ENCODE measurements around the gene MYOCD.

MYOCD gene

DNA sequence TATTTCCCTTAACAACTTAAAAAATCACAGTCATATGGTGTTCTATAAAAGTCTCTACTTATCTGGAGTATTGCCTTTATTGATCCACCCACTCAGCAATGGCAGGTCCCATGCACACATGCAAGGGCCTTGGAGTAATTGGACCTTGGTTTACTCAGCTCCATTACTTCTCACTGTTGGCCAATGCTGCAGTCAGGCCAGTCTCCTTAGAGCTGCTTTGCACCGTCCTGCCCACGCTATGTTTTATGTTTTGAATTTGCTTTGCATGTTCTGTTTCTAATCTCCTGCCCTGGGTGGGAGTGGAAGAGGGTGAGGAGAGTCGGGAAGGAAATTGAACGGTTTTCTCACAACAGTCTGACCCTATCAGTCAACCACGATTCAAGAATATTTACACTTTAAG, 147.2 kb downstream of the MYOCD start:
- H3K27me3 ChIP-seq (ENCODE audit: low read depth, low read length) = no peaks in the 10 kb centered on the region
- peaks cover 0 to 3% of the 10 kb centered on the region in 2 donors for H3K9me3 ChIP-seq (ENCODE audit: control insufficient read depth in 1 of 2, low read length in 2 of 2)
- no peaks in the 10 kb centered on the region for H3K36me3 ChIP-seq (ENCODE audit: control insufficient read depth in 1 of 2, insufficient read depth in 2 of 2, low read length in 2 of 2)
- H3K27ac ChIP-seq (ENCODE audit: low read length) = no peak overlapping the region
- H3K4me1 ChIP-seq (ENCODE audit: control insufficient read depth in 1 of 2, insufficient read depth in 2 of 2, low read length in 2 of 2) = no peaks in the 10 kb centered on the region
- H3K4me3 ChIP-seq (ENCODE audit: low read depth in 1 of 2, low read length in 2 of 2) = no peak overlapping the region

DNA sequence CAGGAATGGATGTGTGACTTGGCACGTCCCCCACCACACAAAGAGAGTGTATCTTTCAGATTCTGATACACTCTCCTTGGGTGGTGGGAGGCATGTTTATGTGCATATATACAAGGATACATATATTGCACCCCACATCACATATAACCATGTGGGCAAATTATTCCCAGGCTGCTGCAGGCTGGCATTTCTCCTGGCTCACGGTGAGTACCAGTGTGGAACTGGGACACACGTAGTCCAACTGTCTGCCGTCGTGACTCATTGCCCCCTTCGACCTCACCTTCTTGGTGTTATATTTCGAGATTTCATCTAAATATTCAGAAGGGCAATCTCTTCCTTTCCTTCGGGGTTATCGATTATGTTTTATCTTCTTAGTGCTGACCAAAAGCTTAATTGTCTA, 148.0 kb downstream of the MYOCD start:
- no peak overlapping the region for H3K4me3 ChIP-seq (ENCODE audit: low read depth in 1 of 2, low read length in 2 of 2)
- no peaks in the 10 kb centered on the region for H3K36me3 ChIP-seq (ENCODE audit: control insufficient read depth in 1 of 2, insufficient read depth in 2 of 2, low read length in 2 of 2)
- H3K9me3 ChIP-seq (ENCODE audit: control insufficient read depth in 1 of 2, low read length in 2 of 2) = no peaks in the 10 kb centered on the region
- no peak overlapping the region for H3K27ac ChIP-seq (ENCODE audit: low read length)
- no peaks in the 10 kb centered on the region for H3K27me3 ChIP-seq (ENCODE audit: low read depth, low read length)
- H3K4me1 ChIP-seq (ENCODE audit: control insufficient read depth in 1 of 2, insufficient read depth in 2 of 2, low read length in 2 of 2) = no peaks in the 10 kb centered on the region

DNA sequence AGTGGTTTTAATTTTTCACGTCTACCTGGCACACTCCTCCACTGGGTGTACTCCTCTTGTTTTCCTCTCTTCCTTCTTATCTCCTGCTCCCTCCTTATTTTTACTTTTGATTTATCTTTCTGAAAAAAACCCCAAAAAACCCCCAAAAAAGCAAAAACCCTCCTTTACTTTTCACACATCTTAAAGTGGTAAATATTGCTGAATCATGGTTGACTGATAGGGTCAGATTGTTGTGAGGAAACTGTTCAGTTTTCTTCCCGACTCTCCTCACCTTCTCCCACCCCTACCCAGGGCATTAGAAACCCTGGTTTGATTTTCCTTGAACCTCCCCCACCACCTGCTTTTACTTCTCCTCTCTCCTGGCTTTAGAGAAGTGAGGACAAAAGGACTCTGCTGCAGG, 149.0 kb downstream of the MYOCD start:
- Histone ChIP-seq H3K4me1 (ENCODE audit: control insufficient read depth in 1 of 2, insufficient read depth in 2 of 2, low read length in 2 of 2) (no peaks in the 10 kb centered on the region), H3K4me3 (ENCODE audit: low read depth in 1 of 2, low read length in 2 of 2) (no peak overlapping the region), H3K9me3 (ENCODE audit: control insufficient read depth in 1 of 2, low read length in 2 of 2) (no peaks in the 10 kb centered on the region), H3K36me3 (ENCODE audit: control insufficient read depth in 1 of 2, insufficient read depth in 2 of 2, low read length in 2 of 2) (no peaks in the 10 kb centered on the region), H3K27me3 (ENCODE audit: low read depth, low read length) (no peaks in the 10 kb centered on the region), H3K27ac (ENCODE audit: low read length) (no peak overlapping the region)

DNA sequence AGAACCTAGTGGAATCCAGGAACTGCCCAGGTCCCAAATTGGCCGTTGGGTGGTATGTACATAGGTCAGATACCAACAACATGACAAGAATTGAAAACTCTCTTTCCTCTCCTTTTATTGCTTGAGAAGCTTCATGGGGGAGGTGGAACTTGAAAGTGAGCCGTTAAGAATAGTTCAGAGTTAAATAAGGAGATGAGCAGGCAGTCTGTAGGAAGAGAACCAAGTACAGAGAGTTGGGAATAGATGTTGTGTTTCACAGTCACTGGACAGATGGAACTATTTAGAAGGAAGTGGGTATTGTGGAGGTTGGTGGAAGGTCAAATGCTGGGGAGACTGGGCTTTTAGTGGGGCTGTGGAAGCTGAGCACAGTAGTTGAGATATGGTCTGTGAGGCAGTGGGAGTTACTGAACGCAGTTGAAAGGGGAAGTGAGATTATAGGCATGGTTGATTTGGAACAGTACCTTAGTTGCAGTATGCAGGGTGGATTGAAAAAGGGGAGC, 150.0 kb downstream of the MYOCD start:
- Histone ChIP-seq H3K4me3 (ENCODE audit: low read depth in 1 of 2, low read length in 2 of 2) (no peak overlapping the region), H3K9me3 (ENCODE audit: control insufficient read depth in 1 of 2, low read length in 2 of 2) (no peaks in the 10 kb centered on the region), H3K27ac (ENCODE audit: low read length) (no peak overlapping the region), H3K27me3 (ENCODE audit: low read depth, low read length) (no peaks in the 10 kb centered on the region), H3K36me3 (ENCODE audit: control insufficient read depth in 1 of 2, insufficient read depth in 2 of 2, low read length in 2 of 2) (no peaks in the 10 kb centered on the region), H3K4me1 (ENCODE audit: control insufficient read depth in 1 of 2, insufficient read depth in 2 of 2, low read length in 2 of 2) (no peaks in the 10 kb centered on the region)

Measured in muscle layer of duodenum (tissue), 2 donors.